Measurements from ENCODE around the gene ELOVL5. TPM values are rescaled to one million over a fixed set of nuclear protein-coding genes. Genes with fewer than 3 reads are reported as not detected.
"Not testable (repeated sequence)": the region's sequence is repeated elsewhere in the genome, so short reads cannot be mapped to it uniquely, and the experiment has no call there.

ELOVL5 gene
- polyA plus RNA-seq, 1 donor = 84.0 TPM

DNA sequence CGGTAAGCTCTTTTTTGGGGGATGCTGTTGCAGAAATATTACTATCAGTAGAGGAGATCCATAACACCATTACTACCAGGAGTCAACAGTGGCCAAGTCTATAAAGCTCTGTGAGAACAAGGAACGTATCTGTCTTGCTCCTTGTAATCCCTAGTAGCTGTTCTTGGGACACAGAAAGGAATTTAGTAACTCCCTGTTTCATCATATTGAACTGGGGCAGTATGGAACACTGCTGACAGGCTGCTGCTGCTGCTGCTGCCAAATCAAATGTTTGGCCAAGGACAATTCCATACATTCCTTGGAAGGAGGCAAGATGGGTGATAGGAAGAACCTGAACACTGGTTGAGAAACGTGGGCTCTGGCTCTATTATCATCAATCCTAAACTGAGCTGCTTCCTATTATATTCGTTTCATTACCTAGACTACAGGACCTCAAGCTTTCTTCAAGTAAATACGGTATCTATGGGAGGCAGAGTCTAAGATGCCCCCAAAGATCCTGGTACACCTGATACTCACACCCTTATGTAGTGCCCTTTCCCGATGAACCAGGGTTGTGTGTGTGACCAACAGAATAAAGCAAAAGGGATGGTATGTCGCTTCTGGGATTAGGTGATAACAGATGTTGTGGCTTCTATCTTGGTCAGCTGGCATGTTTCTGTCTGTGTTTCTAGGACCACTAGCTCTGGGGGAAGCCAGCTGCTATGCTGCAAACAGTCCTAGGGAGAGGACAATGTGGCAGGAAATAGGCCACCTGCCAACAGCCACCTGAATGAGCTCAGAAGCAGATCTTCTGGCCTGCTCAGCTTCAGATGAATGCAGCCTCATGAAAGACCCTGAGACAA lies 39.5 kb downstream of the ELOVL5 start:
- no peak for DNase-seq

- DNase-seq = no peak
Measured at GRCh38 chr6:53306819-53307347, 41.9 kb downstream of the ELOVL5 start.

DNA sequence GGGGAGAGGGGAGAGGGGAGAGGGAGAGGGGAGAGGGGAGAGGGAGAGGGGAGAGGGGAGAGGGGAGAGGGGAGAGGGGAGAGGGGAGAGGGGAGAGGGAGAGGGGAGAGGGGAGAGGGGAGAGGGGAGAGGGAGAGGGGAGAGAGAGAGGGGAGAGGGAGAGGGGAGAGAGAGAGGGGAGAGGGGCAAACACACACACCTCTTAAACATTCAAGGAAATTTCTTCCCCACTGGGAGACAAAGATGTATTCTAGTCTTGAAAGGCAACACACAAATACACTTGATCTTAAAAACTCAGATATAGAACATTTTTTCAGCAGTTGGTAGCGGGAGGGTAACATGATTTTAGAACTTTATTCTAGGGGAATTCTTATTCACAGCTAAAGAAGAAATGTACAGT lies 42.5 kb downstream of the ELOVL5 start:
- DNase-seq = not testable (repeated sequence)

DNA sequence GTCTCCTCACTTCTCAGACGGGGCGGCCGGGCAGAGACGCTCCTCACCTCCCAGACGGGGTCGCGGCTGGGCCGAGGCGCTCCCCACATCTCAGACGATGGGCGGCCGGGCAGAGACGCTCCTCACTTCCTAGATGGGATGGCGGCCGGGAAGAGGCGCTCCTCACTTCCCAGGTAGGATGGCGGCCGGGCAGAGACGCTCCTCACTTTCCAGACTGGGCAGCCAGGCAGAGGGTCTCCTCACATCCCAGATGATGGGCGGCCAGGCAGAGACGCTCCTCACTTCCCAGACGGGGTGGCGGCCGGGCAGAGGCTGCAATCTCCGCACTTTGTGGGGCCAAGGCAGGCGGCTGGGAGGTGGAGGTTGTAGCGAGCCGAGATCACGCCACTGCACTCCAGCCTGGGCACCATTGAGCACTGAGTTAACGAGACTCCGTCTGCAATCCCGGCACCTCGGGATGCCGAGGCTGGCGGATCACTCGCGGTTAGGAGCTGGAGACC lies 43.2 kb downstream of the ELOVL5 start:
- DNase-seq = not testable (repeated sequence)

DNA sequence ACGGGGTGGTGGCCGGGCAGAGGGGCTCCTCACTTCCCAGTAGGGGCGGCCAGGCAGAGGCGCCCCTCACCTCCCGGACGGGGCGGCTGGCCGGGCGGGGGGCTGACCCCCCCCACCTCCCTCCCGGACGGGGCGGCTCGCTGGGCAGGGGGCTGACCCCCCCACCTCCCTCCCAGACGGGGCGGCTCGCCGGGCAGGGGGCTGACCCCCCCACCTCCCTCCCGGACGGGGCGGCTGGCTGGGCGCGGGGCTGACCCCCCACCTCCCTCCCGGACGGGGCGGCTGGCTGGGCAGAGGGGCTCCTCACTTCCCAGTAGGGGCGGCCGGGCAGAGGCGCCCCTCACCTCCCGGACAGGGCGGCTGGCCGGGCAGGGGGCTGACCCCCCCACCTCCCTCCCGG lies 43.8 kb downstream of the ELOVL5 start:
- DNase-seq = not testable (repeated sequence)

DNA sequence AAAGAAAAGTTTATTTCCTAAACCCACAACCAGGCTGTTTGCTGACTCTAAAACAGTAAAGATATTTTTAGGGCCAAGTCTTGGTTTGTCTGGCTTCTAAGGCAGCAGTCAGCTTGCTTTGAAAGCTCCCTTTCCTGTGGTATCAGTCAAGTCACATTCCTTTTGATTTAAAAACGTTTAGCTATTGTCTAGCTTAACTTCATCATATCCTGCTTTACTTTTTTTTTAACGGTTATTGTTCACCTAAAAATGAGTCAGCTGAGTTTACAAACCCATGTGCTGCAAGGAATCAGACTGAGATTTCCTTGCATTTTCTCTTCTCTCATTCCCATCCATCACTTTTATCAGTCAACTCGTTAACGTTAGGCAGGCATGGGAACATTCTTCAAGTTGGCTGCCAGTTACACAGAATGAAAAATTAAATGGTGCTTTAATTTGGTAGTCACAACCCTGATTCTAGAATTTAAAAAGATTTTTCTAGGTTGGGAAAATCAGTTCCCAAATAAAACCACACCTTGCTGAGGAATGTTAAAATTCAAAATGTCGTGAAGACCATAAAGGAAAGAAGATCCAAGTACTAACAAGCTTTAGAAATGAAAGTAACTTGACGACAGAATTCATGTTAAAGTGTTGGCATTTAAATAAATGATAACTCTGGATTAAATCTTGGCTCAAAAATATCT lies 45.9 kb downstream of the ELOVL5 start:
- DNase-seq = no peak

DNA sequence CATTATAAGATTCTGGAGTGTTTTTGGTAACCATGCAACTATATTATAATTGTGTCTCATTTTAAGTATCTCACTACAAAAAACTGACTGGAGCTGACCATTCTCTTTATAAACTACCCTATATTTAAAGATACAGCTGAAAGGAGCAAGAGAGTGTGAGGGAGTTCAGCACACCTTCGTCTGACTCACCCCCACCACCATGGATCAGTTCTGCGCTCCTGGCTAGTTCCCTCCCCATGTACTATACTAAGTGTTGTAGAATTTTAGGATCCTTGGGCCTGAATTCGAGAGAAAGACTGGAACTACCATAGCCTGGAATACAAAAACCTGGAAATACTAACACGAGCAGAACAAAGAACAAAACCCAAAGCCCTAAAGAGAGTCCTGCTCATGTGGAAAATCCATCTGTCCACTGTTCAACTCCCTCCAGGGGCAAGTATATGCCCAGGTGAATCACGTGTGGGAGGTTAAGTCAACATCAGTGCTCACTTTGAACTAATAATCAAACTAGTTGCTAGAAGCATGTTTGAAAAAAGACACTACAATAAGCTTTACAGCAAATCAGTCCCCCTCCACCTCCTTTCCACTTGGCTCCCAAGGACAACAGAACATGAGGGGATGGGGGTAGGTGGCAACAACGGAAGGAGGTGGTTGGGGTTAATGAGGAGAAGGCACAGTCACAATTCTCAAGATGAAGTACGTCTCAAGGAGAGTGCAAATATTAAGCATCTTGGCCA lies 46.8 kb downstream of the ELOVL5 start:
- no peak for DNase-seq

GRCh38 chr6:53300656-53301551 lies 47.8 kb downstream of the ELOVL5 start:
- no peak for DNase-seq

GRCh38 chr6:53299331-53300005 lies 49.3 kb downstream of the ELOVL5 start:
- DNase-seq = no peak

- no peak for DNase-seq
Measured at GRCh38 chr6:53297004-53297403, 51.7 kb downstream of the ELOVL5 start.

- DNase-seq = no peak
Measured at GRCh38 chr6:53295176-53295575, 53.6 kb downstream of the ELOVL5 start.

DNA sequence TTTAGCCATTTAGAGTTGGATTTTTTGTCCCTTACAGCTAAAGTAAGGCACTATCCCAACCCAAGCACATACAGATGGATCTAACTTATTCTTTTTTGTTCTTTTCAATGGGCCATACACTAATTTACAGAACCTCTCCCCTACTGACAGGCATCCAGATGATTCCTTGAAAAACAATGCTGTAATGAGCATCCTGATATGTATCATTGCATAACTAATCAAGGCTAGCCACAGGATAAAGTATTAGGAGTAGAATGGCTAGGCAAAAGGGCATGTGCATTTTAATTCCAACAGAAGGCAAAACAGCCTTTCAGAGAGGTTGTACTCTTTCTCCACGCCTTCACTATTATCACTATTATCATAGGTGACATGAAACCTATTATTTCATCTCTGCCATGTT lies 54.1 kb downstream of the ELOVL5 start:
- DNase-seq = no peak

- DNase-seq = no peak
Measured at GRCh38 chr6:53294095-53294494, 54.7 kb downstream of the ELOVL5 start.

- no peak for DNase-seq
Measured at GRCh38 chr6:53293691-53294090, 55.1 kb downstream of the ELOVL5 start.

DNA sequence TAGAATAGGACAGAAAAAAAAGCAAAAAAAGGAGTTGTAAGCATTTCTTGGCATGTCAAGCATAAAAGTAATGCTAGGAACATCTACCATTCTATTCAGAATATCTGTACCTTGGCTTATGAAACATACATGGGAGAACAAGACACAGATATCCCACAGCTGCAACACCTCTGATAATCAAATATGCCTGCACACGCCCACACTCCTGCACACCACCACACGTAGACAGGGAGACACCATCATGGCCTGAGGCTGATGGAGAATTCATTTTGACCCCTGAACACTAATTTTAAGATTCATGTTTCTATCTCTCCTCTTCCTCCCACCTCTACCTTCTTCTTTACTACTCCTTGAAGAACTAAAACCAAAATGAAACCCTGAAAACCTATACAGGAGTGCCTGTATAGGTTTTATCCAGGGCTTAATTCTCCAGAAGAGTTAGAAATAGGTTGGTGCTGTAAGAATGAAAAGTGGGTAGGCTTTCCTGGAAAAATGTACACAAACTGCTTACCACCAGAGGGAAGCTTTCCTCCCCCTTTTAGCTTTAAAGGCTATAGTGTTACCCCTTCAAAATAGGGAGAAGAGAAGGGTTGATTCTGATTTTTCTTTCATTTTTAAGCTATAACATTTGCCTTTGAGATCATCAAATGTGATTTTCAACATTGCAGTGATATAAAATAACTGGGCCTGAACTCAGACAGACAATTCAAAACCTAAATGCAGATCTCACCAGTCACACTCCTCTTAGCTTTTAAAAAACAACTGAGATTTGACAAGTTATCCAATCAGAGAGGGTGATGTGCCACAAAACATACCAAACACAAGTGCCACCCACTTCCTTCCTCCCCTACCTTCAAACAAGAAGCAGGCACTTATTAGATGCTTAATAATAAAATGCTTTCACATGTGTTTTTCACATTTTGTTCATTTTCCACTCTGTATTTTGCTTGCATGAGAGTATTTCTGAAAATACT lies 57.9 kb downstream of the ELOVL5 start:
- DNase-seq = no peak

DNA sequence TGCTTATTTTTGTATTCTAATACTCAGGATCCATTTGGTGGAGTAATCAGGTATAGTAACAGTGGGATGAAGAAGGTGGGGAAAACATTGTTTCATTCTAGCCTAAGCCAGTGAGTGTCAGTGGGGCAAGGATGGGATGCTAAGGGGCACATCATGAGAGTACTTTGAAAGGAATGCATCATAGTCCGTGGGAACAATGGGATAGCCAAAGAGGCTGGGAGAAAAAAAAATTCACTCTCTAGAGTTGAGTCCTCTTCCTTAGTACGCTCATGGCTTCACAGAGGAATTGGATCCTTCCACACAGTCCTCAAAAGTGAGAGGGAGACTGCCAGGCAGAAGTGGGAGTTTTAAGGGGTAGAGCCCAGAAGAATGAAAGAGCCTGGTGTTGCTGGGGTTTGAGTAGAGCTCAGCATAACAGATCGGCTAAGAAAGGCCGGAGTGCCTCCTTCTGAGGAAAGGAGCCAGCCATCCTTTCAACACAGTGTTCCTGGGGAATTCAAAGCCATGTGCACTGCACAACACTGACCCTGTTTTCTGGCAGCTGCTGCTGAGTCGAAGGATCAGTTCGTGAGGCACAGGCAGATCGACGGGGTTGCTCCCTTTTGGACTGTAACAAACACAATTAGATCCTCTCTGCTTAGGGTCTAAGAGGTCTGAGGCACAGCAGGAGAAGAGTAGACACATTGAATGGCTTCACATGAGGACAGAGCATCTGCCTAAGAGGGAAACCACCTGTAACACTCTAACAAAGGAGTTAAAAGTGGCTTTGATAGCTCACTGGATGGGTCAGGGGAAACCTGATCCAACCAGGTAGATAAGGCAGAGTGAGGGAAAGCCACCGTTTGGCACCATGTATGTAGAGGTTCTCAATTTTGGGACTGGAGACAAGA lies 61.2 kb downstream of the ELOVL5 start:
- DNase-seq = no peak

- DNase-seq = no peak
Measured at GRCh38 chr6:53284901-53285300, 63.8 kb downstream of the ELOVL5 start.

DNA sequence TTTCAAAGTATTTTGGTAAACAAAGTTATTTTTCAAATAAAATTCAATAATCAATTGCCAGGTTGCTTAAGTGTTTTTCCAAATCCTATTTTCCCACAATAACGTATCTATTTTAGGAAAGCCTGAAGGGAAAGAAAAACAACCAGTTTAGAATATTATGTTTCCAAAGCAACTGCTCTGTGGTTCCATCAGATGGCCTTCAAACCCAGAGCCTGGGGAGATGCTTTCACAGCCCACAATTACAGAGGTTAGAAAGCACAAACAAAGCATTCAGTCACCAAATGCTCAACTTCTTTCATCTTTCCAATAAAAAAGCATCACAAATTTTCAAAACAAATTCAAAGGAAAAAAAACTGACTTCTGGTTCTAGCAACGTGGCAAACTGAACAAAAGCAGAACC lies 66.0 kb downstream of the ELOVL5 start:
- no peak for DNase-seq
